NCI-H2227 treated with DMSO at 0.1 percent for 48 hours (cell line): ENCODE data around the gene ZSWIM8.

Source experiments
- DNase-seq: peaks from one replicate; lab custom pipeline; 2025; lab: John Stamatoyannopoulos, UW

The ZSWIM8 gene

GRCh38 chr10:73841061-73841421 is 55.6 kb downstream of the ZSWIM8 start:
- DNase-seq: no peak

GRCh38 chr10:73841526-73842285 is 56.3 kb downstream of the ZSWIM8 start:
- no peak for DNase-seq

GRCh38 chr10:73842349-73842748 is 56.9 kb downstream of the ZSWIM8 start:
- DNase-seq: no peak

- DNase-seq: no peak
These were observed 57.9 kb downstream of the ZSWIM8 start for GRCh38 chr10:73843261-73843660.

GRCh38 chr10:73847031-73847430 is 61.6 kb downstream of the ZSWIM8 start:
- no peak for DNase-seq

GRCh38 chr10:73848821-73849489 is 63.5 kb downstream of the ZSWIM8 start:
- DNase-seq: peak; percentile 27

- no peak for DNase-seq
These were observed 64.8 kb downstream of the ZSWIM8 start for GRCh38 chr10:73850211-73850610.

GRCh38 chr10:73850863-73851461 is 65.6 kb downstream of the ZSWIM8 start:
- DNase-seq: no peak
